ENCODE measurements around the gene LGALS13.

LGALS13 gene, protein sequence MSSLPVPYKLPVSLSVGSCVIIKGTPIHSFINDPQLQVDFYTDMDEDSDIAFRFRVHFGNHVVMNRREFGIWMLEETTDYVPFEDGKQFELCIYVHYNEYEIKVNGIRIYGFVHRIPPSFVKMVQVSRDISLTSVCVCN

DNA sequence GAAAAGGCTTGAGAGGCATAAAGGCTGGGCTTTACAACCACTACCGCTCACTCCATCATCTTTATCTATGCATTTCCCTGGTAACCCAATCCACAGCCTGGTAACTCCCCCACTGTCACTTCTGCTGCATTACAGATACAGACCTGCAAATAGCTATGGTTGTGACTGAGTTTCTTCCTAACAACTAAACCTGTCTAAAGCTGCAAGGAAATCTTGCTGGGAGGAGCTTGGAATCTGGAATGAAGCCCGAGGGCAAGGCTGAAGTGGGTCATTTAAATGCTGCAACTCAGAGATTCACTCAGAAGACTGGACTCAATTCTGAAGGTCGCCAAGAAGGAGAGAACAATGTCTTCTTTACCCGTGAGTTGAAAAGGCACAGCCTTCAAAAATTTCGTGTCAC, at the start of gene LGALS13:
TSS of gene LGALS13 (plus strand) at position 301 of the 400 bp plus-strand sequence. CDS start at position 346, 45 bp downstream.
- Histone ChIP-seq H3K9ac (ENCODE audit: low read length) (no peak within 1 kb of the TSS), H3K4me1 (ENCODE audit: control insufficient read depth, insufficient read depth, low read length) (no peaks in the 10 kb centered on the region), H3K27me3 (replicated peaks; ENCODE audit: control insufficient read depth, insufficient read depth, low read length) (no peaks in the 10 kb centered on the region), H3K9me3 (ENCODE audit: control insufficient read depth, low read length) (peaks cover 2% of the 10 kb centered on the region), H3K36me3 (ENCODE audit: control insufficient read depth, insufficient read depth, low read length, severe bottlenecking) (no peaks in the 10 kb centered on the region), H3K4me3 (ENCODE audit: low read length) (no peak within 1 kb of the TSS)
- DNase-seq (ENCODE audit: low read depth): no peak

DNA sequence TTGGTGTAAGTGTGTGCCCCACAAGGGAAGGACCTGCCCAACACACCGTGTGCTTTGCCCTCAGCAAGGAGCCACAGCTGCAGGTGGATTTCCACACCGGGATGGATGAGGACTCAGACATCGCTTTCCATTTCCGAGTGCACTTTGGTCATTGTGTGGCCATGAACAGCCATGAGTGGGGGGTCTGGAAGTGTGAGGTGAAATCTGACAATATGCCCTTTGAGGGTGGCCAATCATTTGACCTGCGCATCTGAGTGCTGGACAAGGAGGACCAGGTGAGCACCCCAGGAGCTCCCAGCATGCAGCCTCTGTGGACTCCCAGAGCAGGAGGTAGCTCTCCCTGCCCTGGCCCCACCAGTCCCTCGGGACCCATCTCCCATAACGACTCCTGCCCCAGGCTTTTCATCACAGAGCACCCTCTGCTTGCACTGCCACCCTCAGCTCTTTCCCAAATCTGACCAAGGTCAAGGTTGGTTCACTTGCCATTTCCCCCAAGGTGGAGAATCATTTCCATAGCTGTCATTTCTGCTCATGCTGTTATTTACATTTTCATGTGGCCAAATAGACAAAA, 49.2 kb upstream of the LGALS13 start:
- Histone ChIP-seq H3K36me3 (ENCODE audit: control insufficient read depth, insufficient read depth, low read length, severe bottlenecking) (no peaks in the 10 kb centered on the region), H3K27me3 (replicated peaks; ENCODE audit: control insufficient read depth, insufficient read depth, low read length) (peaks cover 18% of the 10 kb centered on the region), H3K4me3 (ENCODE audit: low read length) (no peak overlapping the region), H3K4me1 (ENCODE audit: control insufficient read depth, insufficient read depth, low read length) (no peaks in the 10 kb centered on the region), H3K9me3 (ENCODE audit: control insufficient read depth, low read length) (no peaks in the 10 kb centered on the region), H3K9ac (ENCODE audit: low read length) (no peak overlapping the region)
- DNase-seq (ENCODE audit: low read depth): no peak

DNA sequence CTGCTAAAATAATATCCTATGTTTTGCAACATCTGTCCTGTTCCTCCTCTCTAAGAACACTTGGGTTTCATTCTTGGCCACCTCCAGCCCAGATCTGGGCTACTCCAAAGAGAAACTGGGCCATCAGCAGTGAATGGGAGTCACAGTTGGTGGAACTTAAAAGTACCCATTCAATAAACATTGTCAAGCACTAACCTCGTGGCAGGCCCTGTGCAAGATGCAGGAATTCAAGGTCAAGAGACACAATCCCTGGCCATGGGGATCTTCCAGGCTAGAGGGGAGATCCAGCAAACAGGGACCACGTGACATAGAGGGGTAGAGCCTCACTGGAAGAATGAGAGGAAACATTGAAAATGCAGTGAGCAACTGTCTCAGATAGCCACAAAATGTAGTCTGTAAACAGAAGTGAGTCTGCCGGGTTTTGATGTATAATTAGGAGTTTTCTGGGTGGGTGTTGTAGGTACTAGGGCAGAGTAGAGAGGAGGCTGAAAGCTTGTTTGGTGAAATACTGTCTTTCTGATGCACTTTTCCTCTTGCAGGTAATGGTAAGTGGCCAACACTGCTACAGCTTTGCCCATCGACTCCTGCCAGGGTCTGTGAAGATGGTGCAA, 47.5 kb upstream of the LGALS13 start:
- Histone ChIP-seq H3K9me3 (ENCODE audit: control insufficient read depth, low read length) (no peaks in the 10 kb centered on the region), H3K27me3 (replicated peaks; ENCODE audit: control insufficient read depth, insufficient read depth, low read length) (peaks cover 18% of the 10 kb centered on the region), H3K9ac (ENCODE audit: low read length) (no peak overlapping the region), H3K36me3 (ENCODE audit: control insufficient read depth, insufficient read depth, low read length, severe bottlenecking) (no peaks in the 10 kb centered on the region), H3K4me3 (ENCODE audit: low read length) (no peak overlapping the region), H3K4me1 (ENCODE audit: control insufficient read depth, insufficient read depth, low read length) (no peaks in the 10 kb centered on the region)
- no peak for DNase-seq (ENCODE audit: low read depth)

DNA sequence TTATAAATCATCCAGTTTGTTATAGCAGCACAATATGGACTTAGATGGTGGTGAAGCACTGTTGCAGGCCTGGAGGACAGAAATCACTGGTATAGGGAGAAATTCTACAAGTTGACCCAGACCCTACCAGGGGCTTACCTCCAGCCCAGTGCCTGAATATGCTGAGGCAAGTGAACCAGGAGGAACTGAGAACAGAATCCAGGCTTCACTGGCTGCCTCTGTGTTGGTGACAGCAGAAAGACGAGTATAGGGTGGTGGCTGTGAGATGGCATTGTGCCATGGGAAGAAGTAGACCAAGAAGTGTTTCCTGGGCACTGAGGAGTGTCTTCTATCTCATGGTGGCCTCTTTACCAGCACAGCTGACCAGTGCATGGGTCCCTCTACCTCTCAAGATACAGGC, 46.4 kb upstream of the LGALS13 start:
- H3K9ac ChIP-seq (ENCODE audit: low read length): no peak overlapping the region
- H3K4me3 ChIP-seq (ENCODE audit: low read length): no peak overlapping the region
- DNase-seq (ENCODE audit: low read depth): no peak
- peaks cover 18% of the 10 kb centered on the region for H3K27me3 ChIP-seq (replicated peaks; ENCODE audit: control insufficient read depth, insufficient read depth, low read length)
- H3K36me3 ChIP-seq (ENCODE audit: control insufficient read depth, insufficient read depth, low read length, severe bottlenecking): no peaks in the 10 kb centered on the region
- no peaks in the 10 kb centered on the region for H3K4me1 ChIP-seq (ENCODE audit: control insufficient read depth, insufficient read depth, low read length)
- no peaks in the 10 kb centered on the region for H3K9me3 ChIP-seq (ENCODE audit: control insufficient read depth, low read length)

DNA sequence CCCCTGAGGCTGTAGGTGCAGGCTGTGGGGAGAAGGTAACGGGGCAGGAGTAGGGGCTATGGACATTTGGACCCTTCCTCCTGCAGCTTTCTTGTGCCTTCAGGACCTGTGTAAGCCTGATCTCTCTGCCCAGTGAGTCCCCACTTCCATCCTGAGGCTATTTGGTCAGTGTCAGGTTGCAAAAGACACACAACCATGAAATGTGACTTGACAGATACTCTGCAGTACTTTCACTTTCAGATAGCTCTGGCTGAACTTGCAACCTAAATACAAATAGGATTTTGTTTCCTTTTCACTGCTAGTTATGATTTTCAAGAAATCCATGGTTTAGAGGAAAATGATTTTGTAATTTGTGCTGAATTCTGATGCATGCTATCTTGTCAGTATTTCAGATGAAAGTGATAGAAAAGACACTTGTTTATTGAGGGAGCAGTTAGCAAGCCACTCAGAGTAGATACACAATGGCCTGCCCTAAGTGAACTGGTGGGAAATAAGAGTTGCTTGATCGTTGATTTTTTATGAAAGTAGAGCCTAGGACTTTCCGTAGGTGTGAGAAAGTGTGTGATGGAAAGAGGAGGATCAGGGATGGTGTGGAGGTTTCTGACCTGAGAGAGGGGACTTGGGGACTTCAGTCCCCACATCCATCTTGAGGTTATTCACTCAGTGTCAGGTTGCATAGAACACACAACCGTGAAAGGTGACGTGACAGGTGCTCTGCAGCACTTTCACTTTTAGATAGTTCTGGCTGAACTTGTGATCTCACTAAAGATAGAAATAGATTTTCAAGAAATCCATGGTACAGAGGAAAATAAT, 44.3 kb upstream of the LGALS13 start:
- Histone ChIP-seq H3K4me3 (ENCODE audit: low read length) (no peak overlapping the region), H3K9me3 (ENCODE audit: control insufficient read depth, low read length) (no peaks in the 10 kb centered on the region), H3K36me3 (ENCODE audit: control insufficient read depth, insufficient read depth, low read length, severe bottlenecking) (no peaks in the 10 kb centered on the region), H3K27me3 (replicated peaks; ENCODE audit: control insufficient read depth, insufficient read depth, low read length) (peaks cover 11% of the 10 kb centered on the region), H3K9ac (ENCODE audit: low read length) (no peak overlapping the region), H3K4me1 (ENCODE audit: control insufficient read depth, insufficient read depth, low read length) (no peaks in the 10 kb centered on the region)
- peak; percentile 66 for DNase-seq (ENCODE audit: low read depth)

DNA sequence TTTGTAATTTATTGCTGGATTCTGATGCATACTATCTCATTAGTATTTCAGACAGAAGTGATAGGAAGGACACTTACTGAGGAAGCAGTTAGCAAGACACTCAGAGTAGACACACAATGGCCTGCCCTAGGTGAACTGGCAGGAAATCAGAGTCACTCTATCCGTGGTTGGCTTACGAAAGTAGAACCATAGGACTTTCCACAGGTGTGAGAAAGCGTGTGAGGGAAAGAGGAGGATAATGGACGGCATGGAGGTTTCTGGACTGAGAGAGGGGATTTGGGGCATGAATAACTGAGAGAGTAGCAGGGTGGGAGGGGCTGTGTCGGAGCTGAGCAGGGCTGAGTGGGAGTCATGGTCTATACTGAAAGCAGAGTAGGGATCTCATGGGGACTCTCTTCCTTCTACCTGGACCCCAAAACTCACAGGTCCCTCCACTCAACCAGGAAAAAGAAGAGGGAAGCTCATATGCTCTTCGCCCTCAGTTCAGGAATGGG, 43.7 kb upstream of the LGALS13 start:
- Histone ChIP-seq H3K4me1 (ENCODE audit: control insufficient read depth, insufficient read depth, low read length) (no peaks in the 10 kb centered on the region), H3K27me3 (replicated peaks; ENCODE audit: control insufficient read depth, insufficient read depth, low read length) (peaks cover 4% of the 10 kb centered on the region), H3K36me3 (ENCODE audit: control insufficient read depth, insufficient read depth, low read length, severe bottlenecking) (no peaks in the 10 kb centered on the region), H3K9ac (ENCODE audit: low read length) (no peak overlapping the region), H3K4me3 (ENCODE audit: low read length) (no peak overlapping the region), H3K9me3 (ENCODE audit: control insufficient read depth, low read length) (no peaks in the 10 kb centered on the region)
- no peak for DNase-seq (ENCODE audit: low read depth)

DNA sequence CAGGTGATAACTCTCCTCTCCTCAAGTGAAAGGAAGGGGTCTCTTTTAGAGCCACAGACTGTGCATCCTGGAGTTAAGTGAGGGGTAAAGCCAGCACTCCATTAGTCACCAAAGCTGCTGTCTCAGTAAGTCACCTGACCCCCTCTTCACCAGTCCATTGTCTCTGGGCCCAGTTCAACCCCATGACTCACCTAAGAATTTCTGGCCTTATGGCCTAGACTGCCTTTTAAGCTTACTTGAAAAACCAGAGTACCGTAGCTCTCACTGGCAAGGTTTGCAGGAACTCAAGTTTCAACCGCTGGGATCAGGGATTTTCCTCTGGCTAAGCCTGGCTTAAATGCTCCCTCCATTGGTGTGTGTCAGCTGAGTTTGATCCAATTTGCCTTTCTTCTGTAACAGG, 38.9 kb upstream of the LGALS13 start:
- Histone ChIP-seq H3K9me3 (ENCODE audit: control insufficient read depth, low read length) (no peaks in the 10 kb centered on the region), H3K4me1 (ENCODE audit: control insufficient read depth, insufficient read depth, low read length) (no peaks in the 10 kb centered on the region), H3K27me3 (replicated peaks; ENCODE audit: control insufficient read depth, insufficient read depth, low read length) (no peaks in the 10 kb centered on the region), H3K9ac (ENCODE audit: low read length) (no peak overlapping the region), H3K4me3 (ENCODE audit: low read length) (no peak overlapping the region), H3K36me3 (ENCODE audit: control insufficient read depth, insufficient read depth, low read length, severe bottlenecking) (no peaks in the 10 kb centered on the region)
- no peak for DNase-seq (ENCODE audit: low read depth)

DNA sequence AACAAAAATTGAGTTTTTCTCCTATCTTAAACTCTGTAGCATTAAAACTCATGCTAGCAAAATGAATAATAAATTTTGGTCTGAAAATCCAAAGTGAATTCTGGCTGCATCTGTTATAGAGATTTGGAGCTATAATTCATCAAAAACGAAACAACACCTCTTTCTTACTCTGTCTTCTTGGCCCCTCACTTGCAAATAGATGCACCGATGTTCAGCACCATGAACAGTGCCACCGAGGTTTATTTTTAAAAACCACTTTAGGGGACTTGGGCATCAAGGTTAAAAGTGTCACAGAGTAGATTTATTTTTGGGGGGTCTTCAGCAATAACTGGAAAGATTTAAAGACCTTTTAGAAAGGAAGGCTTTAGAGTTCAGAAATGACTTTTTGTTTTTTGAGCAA, 36.3 kb upstream of the LGALS13 start:
- H3K9ac ChIP-seq (ENCODE audit: low read length): no peak overlapping the region
- no peak overlapping the region for H3K4me3 ChIP-seq (ENCODE audit: low read length)
- H3K27me3 ChIP-seq (replicated peaks; ENCODE audit: control insufficient read depth, insufficient read depth, low read length): peaks cover 7% of the 10 kb centered on the region
- H3K36me3 ChIP-seq (ENCODE audit: control insufficient read depth, insufficient read depth, low read length, severe bottlenecking): no peaks in the 10 kb centered on the region
- no peaks in the 10 kb centered on the region for H3K9me3 ChIP-seq (ENCODE audit: control insufficient read depth, low read length)
- no peaks in the 10 kb centered on the region for H3K4me1 ChIP-seq (ENCODE audit: control insufficient read depth, insufficient read depth, low read length)
- DNase-seq (ENCODE audit: low read depth): no peak

DNA sequence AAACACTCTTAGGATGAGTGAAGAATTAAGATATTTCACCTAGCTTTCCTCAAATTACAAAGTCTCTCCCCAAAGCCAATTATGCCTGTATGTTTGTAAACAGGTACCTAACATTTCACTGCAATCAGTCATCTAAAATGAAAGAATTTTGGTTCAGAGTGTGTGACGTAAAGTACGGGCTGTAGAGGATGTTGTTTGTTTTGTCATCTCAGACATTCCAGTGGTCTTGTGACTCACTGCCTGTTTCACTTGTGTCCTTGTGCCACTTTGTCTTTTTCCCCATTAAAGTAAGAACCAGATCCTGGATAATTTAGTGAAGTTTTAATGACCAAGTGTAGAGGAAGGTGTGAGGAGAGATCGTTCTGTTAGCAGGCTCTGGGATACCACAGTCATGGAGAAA, 33.7 kb upstream of the LGALS13 start:
- H3K4me1 ChIP-seq (ENCODE audit: control insufficient read depth, insufficient read depth, low read length): no peaks in the 10 kb centered on the region
- DNase-seq (ENCODE audit: low read depth): no peak
- H3K9ac ChIP-seq (ENCODE audit: low read length): no peak overlapping the region
- no peaks in the 10 kb centered on the region for H3K9me3 ChIP-seq (ENCODE audit: control insufficient read depth, low read length)
- no peak overlapping the region for H3K4me3 ChIP-seq (ENCODE audit: low read length)
- H3K27me3 ChIP-seq (replicated peaks; ENCODE audit: control insufficient read depth, insufficient read depth, low read length): peaks cover 7% of the 10 kb centered on the region
- no peaks in the 10 kb centered on the region for H3K36me3 ChIP-seq (ENCODE audit: control insufficient read depth, insufficient read depth, low read length, severe bottlenecking)

DNA sequence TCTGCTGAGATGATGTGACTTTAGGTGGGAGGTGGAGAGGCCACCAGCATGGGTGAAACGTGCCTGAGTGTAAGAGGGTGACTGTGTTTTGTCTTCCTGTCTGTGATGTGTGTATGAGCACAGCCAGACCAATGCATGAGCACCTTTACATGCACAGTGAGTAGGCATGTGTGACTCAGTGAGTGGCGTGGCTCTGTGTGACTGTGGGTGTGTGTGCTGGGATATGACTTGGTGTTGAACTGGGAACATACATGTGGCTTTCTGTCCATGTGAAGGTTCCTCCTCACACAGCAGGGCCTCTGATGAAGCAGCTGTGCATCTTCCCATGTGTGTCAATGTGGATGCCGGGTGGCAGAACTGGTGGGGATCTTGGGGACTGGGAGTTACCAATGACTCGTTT, 19.9 kb upstream of the LGALS13 start:
- Histone ChIP-seq H3K4me3 (ENCODE audit: low read length) (no peak overlapping the region), H3K36me3 (ENCODE audit: control insufficient read depth, insufficient read depth, low read length, severe bottlenecking) (no peaks in the 10 kb centered on the region), H3K4me1 (ENCODE audit: control insufficient read depth, insufficient read depth, low read length) (no peaks in the 10 kb centered on the region), H3K9me3 (ENCODE audit: control insufficient read depth, low read length) (peaks cover 16% of the 10 kb centered on the region), H3K27me3 (replicated peaks; ENCODE audit: control insufficient read depth, insufficient read depth, low read length) (peaks cover 6% of the 10 kb centered on the region), H3K9ac (ENCODE audit: low read length) (no peak overlapping the region)
- DNase-seq (ENCODE audit: low read depth): no peak

DNA sequence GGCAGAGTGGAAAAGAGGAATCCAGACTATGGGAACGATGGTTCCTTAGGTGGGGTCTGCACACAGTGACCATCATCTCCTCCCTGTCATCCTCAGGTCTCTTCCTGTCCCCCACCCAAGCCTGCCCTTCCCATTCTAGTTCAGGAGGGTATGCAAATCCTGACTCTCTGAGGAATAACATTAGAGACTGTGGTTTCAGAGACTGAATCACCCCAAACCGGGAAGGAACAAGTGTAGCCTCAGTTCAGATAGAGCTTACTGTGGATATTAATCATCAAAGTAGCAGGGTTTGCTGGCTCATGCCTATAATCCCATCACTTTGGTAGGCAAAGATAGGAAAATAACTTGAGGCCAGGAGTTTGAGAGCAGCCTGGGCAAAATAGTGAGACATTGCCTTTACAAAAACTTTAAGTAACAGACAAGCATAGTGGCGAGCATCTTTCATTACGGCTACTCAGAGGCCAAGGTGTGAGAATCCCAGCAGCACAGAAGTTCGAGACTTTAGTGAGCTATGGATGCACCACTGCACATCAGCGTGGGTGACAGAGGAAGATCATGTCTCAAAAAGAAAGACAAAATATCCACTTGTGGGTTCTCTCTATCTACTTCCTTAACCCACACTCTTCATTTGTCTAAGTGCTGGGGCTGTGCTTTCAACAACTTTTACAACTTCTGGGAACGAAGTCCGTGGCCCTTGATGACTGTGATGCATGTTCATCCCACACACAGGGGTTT, 19.3 kb upstream of the LGALS13 start:
- no peak for DNase-seq (ENCODE audit: low read depth)
- peaks cover 16% of the 10 kb centered on the region for H3K9me3 ChIP-seq (ENCODE audit: control insufficient read depth, low read length)
- H3K27me3 ChIP-seq (replicated peaks; ENCODE audit: control insufficient read depth, insufficient read depth, low read length): peaks cover 6% of the 10 kb centered on the region
- H3K4me1 ChIP-seq (ENCODE audit: control insufficient read depth, insufficient read depth, low read length): no peaks in the 10 kb centered on the region
- H3K4me3 ChIP-seq (ENCODE audit: low read length): no peak overlapping the region
- no peaks in the 10 kb centered on the region for H3K36me3 ChIP-seq (ENCODE audit: control insufficient read depth, insufficient read depth, low read length, severe bottlenecking)
- no peak overlapping the region for H3K9ac ChIP-seq (ENCODE audit: low read length)

Measured in adipocyte (in vitro differentiated cells).